SH-SY5Y (cell line): ENCODE results near the gene CIAPIN1.

ENCODE experiments used
- GATA2 ChIP-seq: IDR thresholded peaks from 2 replicates; pipeline ENCODE4 v1.6.1; 2011; ENCODE audit warnings: mild to moderate bottlenecking, low read depth, low read length
- GATA3 ChIP-seq: IDR thresholded peaks from 2 replicates; pipeline ENCODE4 v1.6.1; 2011; ENCODE audit warnings: low read depth, mild to moderate bottlenecking, low read length, moderate library complexity

The CIAPIN1 gene

GRCh38 chr16:57471209-57471608, 24.0 kb upstream of the CIAPIN1 start:
- no peak for TF ChIP-seq GATA2
- TF ChIP-seq GATA3, result no peak

- TF ChIP-seq GATA2 (no peak), GATA3 (no peak)
Measured at GRCh38 chr16:57470711-57471110, 23.5 kb upstream of the CIAPIN1 start.

GRCh38 chr16:57469917-57470470, 22.8 kb upstream of the CIAPIN1 start:
- TF ChIP-seq GATA2 (no peak), GATA3 (no peak)

- TF ChIP-seq GATA2 (no peak), GATA3 (no peak)
Measured at GRCh38 chr16:57469046-57469445, 21.9 kb upstream of the CIAPIN1 start.

- no peak for TF ChIP-seq GATA3
- TF ChIP-seq GATA2, result no peak
Measured at GRCh38 chr16:57468346-57468745, 21.2 kb upstream of the CIAPIN1 start.

GRCh38 chr16:57464523-57464922, 17.3 kb upstream of the CIAPIN1 start:
- TF ChIP-seq GATA2, result no peak
- no peak for TF ChIP-seq GATA3

GRCh38 chr16:57462978-57463362, 15.8 kb upstream of the CIAPIN1 start:
- no peak for TF ChIP-seq GATA2
- no peak for TF ChIP-seq GATA3

- no peak for TF ChIP-seq GATA2
- no peak for TF ChIP-seq GATA3
Measured at GRCh38 chr16:57462209-57462977, 15.2 kb upstream of the CIAPIN1 start, which contains the start of gene POLR2C. TSS of gene POLR2C (plus strand) at chr16:57462679. CDS start at chr16:57462725, 46 bp downstream.

- TF ChIP-seq GATA3 (no peak), GATA2 (no peak)
Measured at GRCh38 chr16:57452021-57452420, 4.8 kb upstream of the CIAPIN1 start.

- no peak for TF ChIP-seq GATA2
- no peak for TF ChIP-seq GATA3
Measured at GRCh38 chr16:57446531-57447185, 527 bp downstream of the CIAPIN1 start.

- TF ChIP-seq GATA2 (no peak), GATA3 (no peak)
Measured at GRCh38 chr16:57445510-57445909, 1.7 kb downstream of the CIAPIN1 start.

- TF ChIP-seq GATA2, result no peak
- TF ChIP-seq GATA3, result no peak
Measured at GRCh38 chr16:57444711-57445110, 2.5 kb downstream of the CIAPIN1 start.

GRCh38 chr16:57435838-57436237, 11.3 kb downstream of the CIAPIN1 start:
- TF ChIP-seq GATA3, result no peak
- no peak for TF ChIP-seq GATA2

GRCh38 chr16:57434003-57434402, 13.2 kb downstream of the CIAPIN1 start:
- TF ChIP-seq GATA2, result no peak
- no peak for TF ChIP-seq GATA3

GRCh38 chr16:57432989-57433388, 14.2 kb downstream of the CIAPIN1 start:
- TF ChIP-seq GATA3 (no peak), GATA2 (no peak)
